Fibroblast of lung (primary cell): Measurements from ENCODE around the gene CCDC50. TPM values are rescaled to one million over a fixed set of nuclear protein-coding genes. Genes with fewer than 3 reads are reported as not detected.

Experiments used
- DNase-seq, 2 donors: peaks; one replicate each; pipeline versions ENCODE4 v3.0.0 to v3.0.0-alpha.2; 2010; ENCODE audit warnings: low read depth in 2 of 2
- H2AFZ ChIP-seq: 2 replicates; pipeline ENCODE4 v1.5.1; 2012; ENCODE audit warnings: low read length, control low read depth, inconsistent platforms
- H3K27ac ChIP-seq: 2 replicates; pipeline ENCODE4 v1.5.1; 2011; ENCODE audit warnings: low read length, control low read depth; ENCODE audit not compliant: insufficient read depth
- H3K27me3 ChIP-seq: 2 replicates; pipeline ENCODE4 v1.5.1; 2011; ENCODE audit warnings: mild to moderate bottlenecking, low read length; ENCODE audit not compliant: control insufficient read depth, insufficient read depth
- H3K36me3 ChIP-seq: 2 replicates; pipeline ENCODE4 v1.5.1; 2011; ENCODE audit warnings: low read length; ENCODE audit not compliant: control insufficient read depth, insufficient read depth
- H3K4me1 ChIP-seq: 2 replicates; pipeline ENCODE4 v1.5.1; 2011; ENCODE audit warnings: low read length; ENCODE audit not compliant: control insufficient read depth, insufficient read depth; ENCODE audit errors: extremely low read depth
- H3K4me2 ChIP-seq: 2 replicates; pipeline ENCODE4 v1.5.1; 2011; ENCODE audit warnings: low read length, control low read depth; ENCODE audit not compliant: insufficient read depth; ENCODE audit errors: extremely low read depth
- H3K4me3 ChIP-seq, 4 experiments: fragments of 200-600 bp in 1 of 4; sonication (generic) in 1 of 4; replicated peaks in 1 of 4; 2 replicates each; pipeline ENCODE4 v1.5.1; 2011 to 2016; ENCODE audit warnings: low read length in 4 of 4, low read depth in 3 of 4, mild to moderate bottlenecking in 3 of 4, control low read depth in 2 of 4, inconsistent platforms in 1 of 4, mixed read lengths in 1 of 4; ENCODE audit not compliant: insufficient read depth in 1 of 4; ENCODE audit errors: control extremely low read depth in 1 of 4
- H3K79me2 ChIP-seq: 2 replicates; pipeline ENCODE4 v1.5.1; 2012; ENCODE audit warnings: mild to moderate bottlenecking, low read length, inconsistent platforms; ENCODE audit not compliant: control insufficient read depth, insufficient read depth
- H3K9ac ChIP-seq: 2 replicates; pipeline ENCODE4 v1.5.1; 2011; ENCODE audit warnings: mild to moderate bottlenecking, low read length, control low read depth; ENCODE audit not compliant: insufficient read depth
- H3K9me3 ChIP-seq: 2 replicates; pipeline ENCODE4 v1.5.1; 2012; ENCODE audit warnings: low read depth, low read length; ENCODE audit not compliant: control insufficient read depth, insufficient read depth
- H4K20me1 ChIP-seq: 2 replicates; pipeline ENCODE4 v1.5.1; 2011; ENCODE audit warnings: low read length; ENCODE audit not compliant: control insufficient read depth, insufficient read depth; ENCODE audit errors: extremely low read depth
- CTCF ChIP-seq, 2 donors: IDR thresholded peaks in 1 of 2; conservative IDR thresholded peaks in 1 of 2; 1 replicate in 1 of 2; 2 replicates in 1 of 2; pipeline ENCODE4 v1.5.1; 2011 to 2012; ENCODE audit warnings: low read length in 2 of 2, control low read depth in 1 of 2, inconsistent platforms in 1 of 2, low read depth in 1 of 2, mild to moderate bottlenecking in 1 of 2
- EZH2 ChIP-seq: IDR thresholded peaks from 2 replicates; pipeline ENCODE4 v1.5.1; 2012; ENCODE audit warnings: low read length, control low read depth, mild to moderate bottlenecking; ENCODE audit errors: missing control alignments
- polyA plus RNA-seq, 2 donors: library from polyadenylated mRNA; depleted of rRNA in 1 of 2; stranded (reverse) in 1 of 2; unstranded in 1 of 2; fragments of >200 nt; gene quantifications; 2 replicates each; pipeline ENCODE4 v1.2.1, GENCODE V29; 2011 to 2012; ENCODE audit warnings: missing spikeins in 1 of 2
- total RNA-seq: library from RNA; depleted of rRNA; stranded (reverse); fragments of >200 nt; gene quantifications from 2 replicates; pipeline ENCODE4 v1.2.1, GENCODE V29; 2014

Gene CCDC50
- total and polyA plus RNA-seq, 2 donors (not counting 1 experiment from before 2014, with no cell fraction given) = 109 to 114 TPM

DNA sequence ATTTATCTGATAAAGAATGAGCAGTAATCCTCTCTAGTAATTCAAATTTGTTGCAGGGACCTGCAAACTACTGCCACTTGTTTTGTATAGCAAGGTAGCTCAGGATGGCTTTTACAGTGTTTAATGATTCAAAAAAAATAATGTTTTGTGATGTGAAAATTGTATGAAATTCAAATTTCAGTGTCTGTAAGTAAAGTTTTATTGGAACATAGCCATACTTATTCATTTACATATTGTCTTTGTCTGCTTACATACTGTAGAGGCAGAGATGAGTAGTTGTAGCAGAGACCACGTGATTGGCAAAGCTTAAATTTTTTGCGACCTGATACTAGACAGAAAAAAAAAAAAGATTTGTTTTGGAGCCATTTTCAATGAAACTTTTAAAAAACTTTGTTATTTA lies 7.6 kb downstream of the CCDC50 start:
- TF ChIP-seq EZH2 (no peak), CTCF (conservative IDR thresholded peaks at IDR 0.05 in 1 of 2, IDR thresholded peaks at IDR 0.05 in 1 of 2; ENCODE audit: low read depth in 1 of 2, low read length in 2 of 2) (no peak)
- Histone ChIP-seq H3K4me1 (peaks cover 6% of the 10 kb centered on the region), H3K79me2 (peaks cover 92% of the 10 kb centered on the region), H3K9me3 (no peaks in the 10 kb centered on the region), H3K27ac (no peak overlapping the region), H3K27me3 (no peaks in the 10 kb centered on the region), H3K4me2 (no peak overlapping the region), H3K36me3 (no peaks in the 10 kb centered on the region), H4K20me1 (no peaks in the 10 kb centered on the region), H3K4me3 (no peak overlapping the region), H3K9ac (no peak overlapping the region), H2AFZ (no peak overlapping the region)
- DNase-seq = no peak

GRCh38 chr3:191338177-191338488 lies 8.9 kb downstream of the CCDC50 start:
- H3K4me1 ChIP-seq = peaks cover 8% of the 10 kb centered on the region
- no peak overlapping the region for H2AFZ ChIP-seq
- no peaks in the 10 kb centered on the region for H3K9me3 ChIP-seq
- TF ChIP-seq EZH2 (no peak), CTCF (conservative IDR thresholded peaks at IDR 0.05 in 1 of 2, IDR thresholded peaks at IDR 0.05 in 1 of 2; ENCODE audit: low read depth in 1 of 2, low read length in 2 of 2) (no peak)
- no peaks in the 10 kb centered on the region for H4K20me1 ChIP-seq
- no peak overlapping the region for H3K4me2 ChIP-seq
- H3K9ac ChIP-seq = no peak overlapping the region
- peak overlapping the region; percentile 26 for H3K27ac ChIP-seq
- no peaks in the 10 kb centered on the region for H3K36me3 ChIP-seq
- H3K79me2 ChIP-seq = peaks cover 92% of the 10 kb centered on the region
- DNase-seq = no peak
- no peak overlapping the region for H3K4me3 ChIP-seq
- H3K27me3 ChIP-seq = no peaks in the 10 kb centered on the region

GRCh38 chr3:191339316-191339917 lies 10.2 kb downstream of the CCDC50 start:
- Histone ChIP-seq H3K36me3 (no peaks in the 10 kb centered on the region), H2AFZ (no peak overlapping the region), H3K27ac (no peak overlapping the region), H3K9ac (no peak overlapping the region), H3K4me2 (no peak overlapping the region), H3K4me1 (peaks cover 3% of the 10 kb centered on the region), H4K20me1 (no peaks in the 10 kb centered on the region), H3K4me3 (no peak overlapping the region), H3K9me3 (no peaks in the 10 kb centered on the region), H3K27me3 (no peaks in the 10 kb centered on the region), H3K79me2 (peaks cover 92% of the 10 kb centered on the region)
- TF ChIP-seq EZH2 = no peak
- no peak for TF ChIP-seq CTCF (conservative IDR thresholded peaks at IDR 0.05 in 1 of 2, IDR thresholded peaks at IDR 0.05 in 1 of 2; ENCODE audit: low read depth in 1 of 2, low read length in 2 of 2)
- no peak for DNase-seq
